ENCODE measurements around the gene SPINDOC. TPM values are rescaled to one million over a fixed set of nuclear protein-coding genes. Genes with fewer than 3 reads are reported as not detected.

SPINDOC gene
- total RNA-seq, 1 experiment from 2014 or later, result 50.9 TPM

- Histone ChIP-seq H3K27me3 (ENCODE audit: insufficient read depth, low read length) (no peaks in the 10 kb centered on the region), H3K4me2 (ENCODE audit: low read length) (peak overlapping the region; percentile 97), H3K4me1 (ENCODE audit: control insufficient read depth in 1 of 2, insufficient read depth in 2 of 2, low read length in 2 of 2) (peaks cover 34 to 60% of the 10 kb centered on the region in 2 experiments), H3K9ac (ENCODE audit: low read length) (peak overlapping the region; percentile 98), H4K20me1 (ENCODE audit: insufficient read depth) (peaks cover 12% of the 10 kb centered on the region; the same call in 1 of the 2 replicates), H3K9me2 (ENCODE audit: insufficient read depth) (no peaks in the 10 kb centered on the region), H2AFZ (ENCODE audit: low read depth, low read length, poor library complexity, severe bottlenecking) (no peak overlapping the region), H3K9me3 (ENCODE audit: control insufficient read depth in 1 of 2, insufficient read depth in 1 of 2, low read depth in 1 of 2, low read length in 2 of 2) (no peaks in the 10 kb centered on the region), H3K79me2 (ENCODE audit: insufficient read depth, low read length) (peaks cover 71% of the 10 kb centered on the region), H3K36me3 (ENCODE audit: control insufficient read depth in 1 of 2, insufficient read depth in 2 of 2, low read length in 2 of 2) (peaks cover 0 to 2% of the 10 kb centered on the region in 2 experiments; a peak in 1 of 4 replicates), H3K27ac (ENCODE audit: low read depth, low read length) (no peak overlapping the region), H3K4me3 (replicated peaks in 1 of 2; ENCODE audit: low read depth in 1 of 2, low read length in 2 of 2) (no peak overlapping the region)
- no TSS peak for BruUV-seq (replicated peaks)
- no peak for ATAC-seq
- RAD21 ChIA-PET (ENCODE audit: low non-redundant PET in 1 of 2, low total read pairs in 2 of 2, uncharacterized antibody in 2 of 2, unreplicated experiment in 2 of 2), result no interaction called here
- DNase-seq (ENCODE audit: low read depth, low spot score), result no peak
- TF ChIP-seq POLR2A (IDR thresholded peaks at IDR 0.05; ENCODE audit: borderline replicate concordance, extremely low read depth, insufficient read depth, insufficient read length), result no peak
- no peak for TF ChIP-seq CEBPB (IDR thresholded peaks at IDR 0.05; ENCODE audit: low read depth)
- no peak for TF ChIP-seq MAX (IDR thresholded peaks at IDR 0.05)
- TF ChIP-seq YY1 (IDR thresholded peaks at IDR 0.05; ENCODE audit: extremely low read depth, insufficient replicate concordance, low read depth, low read length), result no peak
- no peak for TF ChIP-seq CTCF (IDR thresholded peaks at IDR 0.05 in 2 of 3, conservative IDR thresholded peaks at IDR 0.05 in 1 of 3; ENCODE audit: borderline replicate concordance in 1 of 3, insufficient read depth in 1 of 3, low read depth in 2 of 3, low read length in 2 of 3)
- TF ChIP-seq POLR2AphosphoS5 (IDR thresholded peaks at IDR 0.05; ENCODE audit: low read depth, low read length), result no peak
- no peak for TF ChIP-seq ELF1 (IDR thresholded peaks at IDR 0.05; ENCODE audit: borderline replicate concordance, low read depth)
- TF ChIP-seq EZH2 (IDR thresholded peaks at IDR 0.05), result no peak
- TF ChIP-seq RAD21 (IDR thresholded peaks at IDR 0.05; ENCODE audit: low read depth), result no peak
- TF ChIP-seq ZFX (IDR thresholded peaks at IDR 0.05), result no peak
- TF ChIP-seq TCF7L2 (IDR thresholded peaks at IDR 0.05; ENCODE audit: borderline replicate concordance, extremely low read depth, insufficient read depth, insufficient read length), result no peak
- TF ChIP-seq FOSL1 (IDR thresholded peaks at IDR 0.05; ENCODE audit: low read depth), result no peak
- no peak for TF ChIP-seq CBX3 (IDR thresholded peaks at IDR 0.05; ENCODE audit: low read depth)
- no peak for TF ChIP-seq REST (IDR thresholded peaks at IDR 0.05; ENCODE audit: low read depth)
- no peak for TF ChIP-seq ZNF274 (IDR thresholded peaks at IDR 0.05; ENCODE audit: low read depth, low read length)
- no peak for TF ChIP-seq SIN3A (IDR thresholded peaks at IDR 0.05; ENCODE audit: low read depth)
- TF ChIP-seq ZBTB33 (IDR thresholded peaks at IDR 0.05; ENCODE audit: extremely low read depth, insufficient replicate concordance, low read length), result no peak
- no peak for TF ChIP-seq JUND (IDR thresholded peaks at IDR 0.05)
- intact Hi-C loops (cut with micrococcal nuclease), result no loop called here
- POLR2A ChIA-PET, result no interaction called here
- CTCF ChIA-PET, result interaction anchor here (0.6 kb wide), 1 partner anchor 9 kb away, joined by 3 read pairs; no protein-coding TSS in a partner anchor
These were observed 28.3 kb downstream of the SPINDOC start for GRCh38 chr11:63841554-63841953.
